ENCODE data around the gene JMY.

DNA sequence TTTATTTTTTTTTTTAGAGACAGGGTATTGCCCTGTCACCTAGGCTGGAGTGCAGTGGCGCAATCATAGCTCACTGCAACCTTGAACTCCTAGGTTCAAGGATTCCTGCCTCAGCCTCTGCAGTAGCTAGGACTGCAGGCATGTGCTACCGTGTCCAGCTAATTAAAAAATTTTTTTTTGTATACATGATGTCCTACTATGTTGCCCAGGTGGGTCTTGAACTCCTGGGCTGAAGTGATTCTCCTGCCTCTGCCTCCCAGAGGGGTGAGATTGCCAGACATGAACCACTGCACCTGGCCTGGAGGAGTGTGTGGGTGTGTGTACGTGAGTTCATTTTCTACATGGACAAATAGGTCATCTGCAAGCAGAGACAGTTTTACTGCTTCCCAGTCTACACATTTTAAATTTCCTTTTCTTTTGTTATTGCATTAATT is 33.8 kb downstream of the JMY start:
- no peak for TF ChIP-seq CTCF (conservative IDR thresholded peaks at IDR 0.05)
- no peak for TF ChIP-seq EZH2 (IDR thresholded peaks at IDR 0.05; ENCODE audit: low read depth)

Data from PC-9 (cell line).